Keratinocyte (primary cell): ENCODE results near the gene CALHM1. TPM values are rescaled to one million over a fixed set of nuclear protein-coding genes. Genes with fewer than 3 reads are reported as not detected.
A peak's percentile ranks its signal among the peaks of the same experiment; 100 is the strongest.

Source experiments
- DNase-seq: peaks from one replicate; pipeline ENCODE4 v3.0.0-alpha.2; 2011; ENCODE audit warnings: low read depth, missing footprints, low spot score
- FAIRE-seq: peaks from 2 replicates; lab custom pipeline; 2011; peaks lifted over from hg19 to GRCh38; lab: Jason Lieb, UNC
- H2AFZ ChIP-seq: 2 replicates; pipeline ENCODE4 v1.6.0; 2012; ENCODE audit warnings: low read length, control low read depth, inconsistent platforms; ENCODE audit not compliant: control insufficient read depth
- H3K27ac ChIP-seq: 2 replicates; pipeline ENCODE4 v1.5.1; 2011; ENCODE audit warnings: low read length; ENCODE audit not compliant: control insufficient read depth, insufficient read depth
- H3K27me3 ChIP-seq: 3 replicates; pipeline ENCODE4 v1.6.0; 2011; ENCODE audit warnings: low read length; ENCODE audit not compliant: control insufficient read depth, insufficient read depth; ENCODE audit errors: extremely low read depth
- H3K36me3 ChIP-seq, 2 experiments: 2 replicates in 1 of 2; 3 replicates in 1 of 2; pipeline ENCODE4 v1.5.1; 2011; ENCODE audit warnings: low read length in 2 of 2, mild to moderate bottlenecking in 1 of 2; ENCODE audit not compliant: control insufficient read depth in 2 of 2, insufficient read depth in 2 of 2; ENCODE audit errors: extremely low read depth in 1 of 2
- H3K4me1 ChIP-seq: 3 replicates; pipeline ENCODE4 v1.5.1; 2011; ENCODE audit warnings: low read length; ENCODE audit not compliant: control insufficient read depth, insufficient read depth; ENCODE audit errors: extremely low read depth
- H3K4me2 ChIP-seq: 3 replicates; pipeline ENCODE4 v1.6.0; 2011; ENCODE audit warnings: low read depth, low read length; ENCODE audit not compliant: control insufficient read depth, insufficient read depth; ENCODE audit errors: extremely low read depth
- H3K4me3 ChIP-seq, 3 experiments: fragments of 200-600 bp in 1 of 3; sonication (generic) in 1 of 3; 2 replicates in 2 of 3; 3 replicates in 1 of 3; pipeline ENCODE4 v1.5.1; 2011 to 2016; ENCODE audit warnings: low read length in 3 of 3, mild to moderate bottlenecking in 3 of 3, control low read depth in 2 of 3, inconsistent platforms in 1 of 3, low read depth in 1 of 3, mixed read lengths in 1 of 3, mixed run types in 1 of 3, moderate library complexity in 1 of 3; ENCODE audit not compliant: control insufficient read depth in 2 of 3, insufficient read depth in 2 of 3; ENCODE audit errors: extremely low read depth in 1 of 3
- H3K79me2 ChIP-seq: 2 replicates; pipeline ENCODE4 v1.6.0; 2012; ENCODE audit warnings: low read length; ENCODE audit not compliant: control insufficient read depth, insufficient read depth
- H3K9ac ChIP-seq: 3 replicates; pipeline ENCODE4 v1.6.0; 2011; ENCODE audit warnings: low read length; ENCODE audit not compliant: control insufficient read depth, insufficient read depth; ENCODE audit errors: extremely low read depth
- H3K9me1 ChIP-seq: 3 replicates; pipeline ENCODE4 v1.6.0; 2011; ENCODE audit warnings: low read length; ENCODE audit not compliant: control insufficient read depth, insufficient read depth; ENCODE audit errors: extremely low read depth
- H3K9me3 ChIP-seq: 2 replicates; pipeline ENCODE4 v1.5.1; 2012; ENCODE audit warnings: low read depth, low read length; ENCODE audit not compliant: control insufficient read depth
- H4K20me1 ChIP-seq: 3 replicates; pipeline ENCODE4 v1.6.0; 2011; ENCODE audit warnings: low read length; ENCODE audit not compliant: control insufficient read depth, insufficient read depth; ENCODE audit errors: extremely low read depth
- CTCF ChIP-seq, 3 experiments: IDR thresholded peaks in 1 of 3; conservative IDR thresholded peaks in 1 of 3; optimal IDR thresholded peaks in 1 of 3; 2 replicates in 2 of 3; 3 replicates in 1 of 3; pipeline versions ENCODE3 to v1.5.1; 2011; ENCODE audit warnings: low read length in 3 of 3, mild to moderate bottlenecking in 3 of 3, moderate library complexity in 2 of 3, control low read depth in 1 of 3, inconsistent platforms in 1 of 3; ENCODE audit not compliant: insufficient read depth in 2 of 3; ENCODE audit errors: extremely low read depth in 1 of 3
- EZH2 ChIP-seq: IDR thresholded peaks from one replicate; pipeline ENCODE4 v1.6.1; 2012; ENCODE audit warnings: inconsistent platforms, mild to moderate bottlenecking, low read length, moderate library complexity
- dilution Hi-C: fragments of 300-500 bp; cut with MboI; formaldehyde crosslinking; loops from one replicate; pipeline ENCODE4 v1.7.0; 2020; ENCODE audit warnings: low sequenced_read_pairs; ENCODE audit not compliant: extremely low pct_ligation_motif_present
- polyA plus RNA-seq, 5 experiments: library from polyadenylated mRNA; depleted of rRNA in 3 of 5; stranded (reverse) in 3 of 5; stranded (forward) in 1 of 5; unstranded in 1 of 5; fragments of >200 nt; gene quantifications; 1 replicate in 1 of 5; 2 replicates in 3 of 5; 3 replicates in 1 of 5; pipeline versions ENCODE4 v1.2.1 to v1.2.3, GENCODE V29; 2011 to 2012; ENCODE audit warnings: missing spikeins in 2 of 5, low read depth in 1 of 5, low replicate concordance in 1 of 5

Gene CALHM1
- polyA plus RNA-seq, 1 donor (not counting 4 experiments of a cell fraction or from before 2014, with no cell fraction given), result not detected

- Histone ChIP-seq H3K27ac (no peak overlapping the region), H3K9ac (no peak overlapping the region), H3K9me1 (no peaks in the 10 kb centered on the region), H3K4me2 (no peak overlapping the region), H3K4me1 (peaks cover 15% of the 10 kb centered on the region), H3K36me3 (peaks cover 27 to 37% of the 10 kb centered on the region in 2 experiments), H4K20me1 (no peaks in the 10 kb centered on the region), H3K9me3 (no peaks in the 10 kb centered on the region), H3K27me3 (no peaks in the 10 kb centered on the region), H3K4me3 (no peak overlapping the region), H2AFZ (no peak overlapping the region), H3K79me2 (no peaks in the 10 kb centered on the region)
- FAIRE-seq (no peak), DNase-seq (no peak)
- dilution Hi-C loops, result no loop called here
- no peak for TF ChIP-seq CTCF (optimal IDR thresholded peaks at IDR 0.05 in 1 of 3, IDR thresholded peaks at IDR 0.05 in 1 of 3, conservative IDR thresholded peaks at IDR 0.05 in 1 of 3; ENCODE audit: extremely low read depth in 1 of 3, insufficient read depth in 2 of 3, low read length in 3 of 3)
- no peak for TF ChIP-seq EZH2
Measured at GRCh38 chr10:103449208-103450144, 9.2 kb downstream of the CALHM1 start.

- no peaks in the 10 kb centered on the region for H3K27me3 ChIP-seq
- no peak overlapping the region for H2AFZ ChIP-seq
- no peak overlapping the region for H3K4me2 ChIP-seq
- H3K36me3 ChIP-seq, result peaks cover 34 to 40% of the 10 kb centered on the region in 2 experiments
- dilution Hi-C loops, result no loop called here
- no peak overlapping the region for H3K4me3 ChIP-seq
- H4K20me1 ChIP-seq, result no peaks in the 10 kb centered on the region
- H3K9me3 ChIP-seq, result no peaks in the 10 kb centered on the region
- no peaks in the 10 kb centered on the region for H3K9me1 ChIP-seq
- H3K79me2 ChIP-seq, result no peaks in the 10 kb centered on the region
- no peak overlapping the region for H3K27ac ChIP-seq
- H3K4me1 ChIP-seq, result peaks cover 15% of the 10 kb centered on the region
- no peak overlapping the region for H3K9ac ChIP-seq
- TF ChIP-seq EZH2 (no peak), CTCF (optimal IDR thresholded peaks at IDR 0.05 in 1 of 3, IDR thresholded peaks at IDR 0.05 in 1 of 3, conservative IDR thresholded peaks at IDR 0.05 in 1 of 3; ENCODE audit: extremely low read depth in 1 of 3, insufficient read depth in 2 of 3, low read length in 3 of 3) (no peak)
- FAIRE-seq, result no peak
- DNase-seq, result peak; percentile 1
Measured at GRCh38 chr10:103448746-103449145, 10.0 kb downstream of the CALHM1 start.
